D721Med (cell line): ENCODE data around the gene TGFBR3.
A peak's percentile ranks its signal among the peaks of the same experiment; 100 is the strongest.

Experiments used
- DNase-seq: peaks from one replicate; pipeline ENCODE4 v3.0.0; 2011; ENCODE audit warnings: low spot score; ENCODE audit not compliant: insufficient read length
- FAIRE-seq: peaks from 2 replicates; lab custom pipeline; 2011; peaks lifted over from hg19 to GRCh38; lab: Jason Lieb, UNC
- TF ChIP-seq, protein P1 (sequence below): IDR thresholded peaks from 2 replicates; pipeline ENCODE4 v1.5.1; 2012; ENCODE audit warnings: mild to moderate bottlenecking, control low read depth; ENCODE audit not compliant: insufficient read depth; ENCODE audit errors: missing control alignments

Gene TGFBR3

GRCh38 chr1:91885716-91886506 lies at the start of gene TGFBR3:
Gene TGFBR3, minus strand, starts transcription at chr1:91886151. Its CDS starts 24,620 bp downstream, at chr1:91861531.
- FAIRE-seq = no peak

GRCh38 chr1:91929250-91929649 lies 43.3 kb upstream of the TGFBR3 start:
- DNase-seq (no peak), FAIRE-seq (no peak)
- TF ChIP-seq, protein P1, sequence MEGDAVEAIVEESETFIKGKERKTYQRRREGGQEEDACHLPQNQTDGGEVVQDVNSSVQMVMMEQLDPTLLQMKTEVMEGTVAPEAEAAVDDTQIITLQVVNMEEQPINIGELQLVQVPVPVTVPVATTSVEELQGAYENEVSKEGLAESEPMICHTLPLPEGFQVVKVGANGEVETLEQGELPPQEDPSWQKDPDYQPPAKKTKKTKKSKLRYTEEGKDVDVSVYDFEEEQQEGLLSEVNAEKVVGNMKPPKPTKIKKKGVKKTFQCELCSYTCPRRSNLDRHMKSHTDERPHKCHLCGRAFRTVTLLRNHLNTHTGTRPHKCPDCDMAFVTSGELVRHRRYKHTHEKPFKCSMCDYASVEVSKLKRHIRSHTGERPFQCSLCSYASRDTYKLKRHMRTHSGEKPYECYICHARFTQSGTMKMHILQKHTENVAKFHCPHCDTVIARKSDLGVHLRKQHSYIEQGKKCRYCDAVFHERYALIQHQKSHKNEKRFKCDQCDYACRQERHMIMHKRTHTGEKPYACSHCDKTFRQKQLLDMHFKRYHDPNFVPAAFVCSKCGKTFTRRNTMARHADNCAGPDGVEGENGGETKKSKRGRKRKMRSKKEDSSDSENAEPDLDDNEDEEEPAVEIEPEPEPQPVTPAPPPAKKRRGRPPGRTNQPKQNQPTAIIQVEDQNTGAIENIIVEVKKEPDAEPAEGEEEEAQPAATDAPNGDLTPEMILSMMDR = no peak

More at GRCh38 chr1:91885716-91886506, at the start of gene TGFBR3:
- TF ChIP-seq, protein P1 = peak; percentile 13
- peak; percentile 64 for DNase-seq

GRCh38 chr1:91928026-91928425 lies 42.1 kb upstream of the TGFBR3 start:
- no peak for FAIRE-seq
- TF ChIP-seq, protein P1 = no peak

DNA sequence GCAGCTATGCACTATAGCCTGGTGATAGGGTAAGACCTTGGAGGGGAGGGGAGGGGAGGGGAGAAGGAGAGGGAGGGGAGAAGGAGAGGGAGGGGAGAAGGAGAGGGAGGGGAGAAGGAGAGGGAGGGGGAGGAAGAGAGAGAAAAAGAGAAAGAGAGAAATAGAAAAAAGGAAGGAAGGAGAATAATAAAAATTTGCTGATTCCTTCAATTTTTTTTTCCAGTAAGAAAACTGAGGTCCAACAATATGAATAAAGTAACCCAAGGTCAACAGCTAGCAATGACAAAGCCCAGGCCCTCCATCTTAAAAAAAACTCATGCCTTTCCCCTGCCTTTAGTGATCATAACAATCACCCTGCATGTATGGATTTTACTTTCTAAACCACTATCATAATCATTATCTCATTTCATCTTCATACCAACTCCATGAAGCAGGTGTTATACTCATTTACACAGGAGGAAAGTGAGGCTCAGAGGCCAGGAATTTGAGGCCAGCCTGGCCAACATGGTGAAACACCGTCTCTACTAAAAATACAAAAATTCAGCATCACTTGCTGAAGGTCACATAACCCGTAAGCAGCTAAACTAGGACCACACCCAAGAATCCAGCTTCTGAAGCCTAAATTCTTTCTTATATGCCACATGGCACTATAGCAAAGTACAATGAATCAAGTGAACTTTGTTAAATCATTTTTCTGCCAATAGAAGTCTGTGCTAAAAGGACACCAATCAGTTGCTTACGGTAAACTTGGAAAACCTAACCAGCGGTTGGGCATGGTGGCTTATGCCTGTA lies 39.9 kb upstream of the TGFBR3 start:
- no peak for FAIRE-seq
- TF ChIP-seq, protein P1 = no peak
- DNase-seq = no peak

More at GRCh38 chr1:91928026-91928425, 42.1 kb upstream of the TGFBR3 start:
- DNase-seq = no peak

GRCh38 chr1:91924146-91924545 lies 38.2 kb upstream of the TGFBR3 start:
- FAIRE-seq (no peak), DNase-seq (no peak)
- TF ChIP-seq, protein P1 = no peak

- FAIRE-seq = no peak
- TF ChIP-seq, protein P1 = no peak
- no peak for DNase-seq
Measured at GRCh38 chr1:91919962-91920361, 34.0 kb upstream of the TGFBR3 start.
